Peyer's patch (tissue), 4 donors: ENCODE measurements around the gene RNF227.
A peak's percentile ranks its signal among the peaks of the same experiment; 100 is the strongest.

Experiments used
- POLR2A ChIP-seq, 2 donors: fragments of 450-650 bp; IDR thresholded peaks; one replicate each; pipeline ENCODE4 v1.5.1; 2017; ENCODE audit warnings: antibody characterized with exemption in 2 of 2, mild to moderate bottlenecking in 2 of 2, moderate library complexity in 2 of 2
- TF ChIP-seq, protein P1 (sequence below), 6 experiments: fragments of 450-650 bp in 4 of 6; fragments of 200-600 bp in 2 of 6; sonication (generic) in 1 of 6; IDR thresholded peaks; one replicate each; pipeline ENCODE4 v1.5.1; 2017 to 2019; ENCODE audit warnings: antibody characterized with exemption in 6 of 6, mild to moderate bottlenecking in 3 of 6, moderate library complexity in 1 of 6

- TF ChIP-seq, protein P1, sequence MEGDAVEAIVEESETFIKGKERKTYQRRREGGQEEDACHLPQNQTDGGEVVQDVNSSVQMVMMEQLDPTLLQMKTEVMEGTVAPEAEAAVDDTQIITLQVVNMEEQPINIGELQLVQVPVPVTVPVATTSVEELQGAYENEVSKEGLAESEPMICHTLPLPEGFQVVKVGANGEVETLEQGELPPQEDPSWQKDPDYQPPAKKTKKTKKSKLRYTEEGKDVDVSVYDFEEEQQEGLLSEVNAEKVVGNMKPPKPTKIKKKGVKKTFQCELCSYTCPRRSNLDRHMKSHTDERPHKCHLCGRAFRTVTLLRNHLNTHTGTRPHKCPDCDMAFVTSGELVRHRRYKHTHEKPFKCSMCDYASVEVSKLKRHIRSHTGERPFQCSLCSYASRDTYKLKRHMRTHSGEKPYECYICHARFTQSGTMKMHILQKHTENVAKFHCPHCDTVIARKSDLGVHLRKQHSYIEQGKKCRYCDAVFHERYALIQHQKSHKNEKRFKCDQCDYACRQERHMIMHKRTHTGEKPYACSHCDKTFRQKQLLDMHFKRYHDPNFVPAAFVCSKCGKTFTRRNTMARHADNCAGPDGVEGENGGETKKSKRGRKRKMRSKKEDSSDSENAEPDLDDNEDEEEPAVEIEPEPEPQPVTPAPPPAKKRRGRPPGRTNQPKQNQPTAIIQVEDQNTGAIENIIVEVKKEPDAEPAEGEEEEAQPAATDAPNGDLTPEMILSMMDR (IDR thresholded peaks at IDR 0.05), result peak in 2 of 6 experiments; percentile 4 to 28
- peak in 1 of 2 donors; percentile 46 for TF ChIP-seq POLR2A (IDR thresholded peaks at IDR 0.05)
These were observed at the start of gene RNF227 for GRCh38 chr17:7915611-7916384.
